ENCODE measurements around the gene ASS1. TPM values are rescaled to one million over a fixed set of nuclear protein-coding genes. Genes with fewer than 3 reads are reported as not detected.

ASS1 gene
- polyA plus RNA-seq, 2 of the 4 experiments (the other 2 are of a cell fraction): 11.3 to 32.5 TPM

GRCh38 chr9:130519927-130520326 is 75.2 kb downstream of the ASS1 start (continued):
- no peak for TF ChIP-seq E2F6 (IDR thresholded peaks at IDR 0.05; ENCODE audit: borderline replicate concordance, low read depth)
- no peak for TF ChIP-seq FOSB (CRISPR knock-in tag; IDR thresholded peaks at IDR 0.05)
- TF ChIP-seq KDM5A (IDR thresholded peaks at IDR 0.05): no peak
- TF ChIP-seq MYC (IDR thresholded peaks at IDR 0.05; ENCODE audit: borderline replicate concordance, low read length): no peak
- TF ChIP-seq CBX2 (IDR thresholded peaks at IDR 0.05; ENCODE audit: borderline replicate concordance, low read depth): no peak
- no peak for TF ChIP-seq ESRRA (IDR thresholded peaks at IDR 0.05; ENCODE audit: borderline replicate concordance, low read length)
- no peak for TF ChIP-seq RFX5 (IDR thresholded peaks at IDR 0.05)
- TF ChIP-seq NPAS2 (CRISPR knock-in tag; IDR thresholded peaks at IDR 0.05; ENCODE audit: borderline replicate concordance): no peak

GRCh38 chr9:130521715-130522114 is 77.0 kb downstream of the ASS1 start:
- FAIRE-seq: no peak
- H3K4me3 ChIP-seq: no peak overlapping the region
- TF ChIP-seq MAZ (IDR thresholded peaks at IDR 0.05; ENCODE audit: borderline replicate concordance, low read depth, low read length): no peak
- TF ChIP-seq CEBPB (IDR thresholded peaks at IDR 0.05): no peak
- TF ChIP-seq, protein P1, sequence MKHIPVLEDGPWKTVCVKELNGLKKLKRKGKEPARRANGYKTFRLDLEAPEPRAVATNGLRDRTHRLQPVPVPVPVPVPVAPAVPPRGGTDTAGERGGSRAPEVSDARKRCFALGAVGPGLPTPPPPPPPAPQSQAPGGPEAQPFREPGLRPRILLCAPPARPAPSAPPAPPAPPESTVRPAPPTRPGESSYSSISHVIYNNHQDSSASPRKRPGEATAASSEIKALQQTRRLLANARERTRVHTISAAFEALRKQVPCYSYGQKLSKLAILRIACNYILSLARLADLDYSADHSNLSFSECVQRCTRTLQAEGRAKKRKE (CRISPR knock-in tag; IDR thresholded peaks at IDR 0.05; ENCODE audit: low read depth): no peak
- no peak for TF ChIP-seq NFE2L2 (conservative IDR thresholded peaks at IDR 0.05; ENCODE audit: low read length)
- TF ChIP-seq BCL3 (IDR thresholded peaks at IDR 0.05): no peak
- TF ChIP-seq HOXB13 (CRISPR knock-in tag; IDR thresholded peaks at IDR 0.05; ENCODE audit: low read depth): no peak
- TF ChIP-seq CBX2 (IDR thresholded peaks at IDR 0.05; ENCODE audit: borderline replicate concordance, low read depth): no peak
- no peak for TF ChIP-seq ESRRA (IDR thresholded peaks at IDR 0.05; ENCODE audit: borderline replicate concordance, low read length)
- TF ChIP-seq TFCP2L1 (CRISPR knock-in tag; IDR thresholded peaks at IDR 0.05): no peak
- no peak overlapping the region for H3K4me2 ChIP-seq
- ChIA-PET CTCF (no interaction called here), POLR2A (no interaction called here)
- no peak for DNase-seq (ENCODE audit: low read depth in 1 of 2, low spot score in 1 of 2)
- no peak overlapping the region for H3K27ac ChIP-seq
- ATAC-seq: no peak
- no peaks in the 10 kb centered on the region for H3K9me3 ChIP-seq
- 76% methylated on average over 5 of the region's 5 CpGs for WGBS (ENCODE audit: missing lambda C conversion rate)
- H3K4me1 ChIP-seq: no peaks in the 10 kb centered on the region

- DNase-seq (ENCODE audit: low read depth in 1 of 2, low spot score in 1 of 2) (no peak), ATAC-seq (no peak), FAIRE-seq (no peak)
- Histone ChIP-seq H3K4me1 (no peaks in the 10 kb centered on the region), H3K4me3 (no peak overlapping the region), H3K27ac (no peak overlapping the region), H3K4me2 (no peak overlapping the region), H3K9me3 (no peaks in the 10 kb centered on the region)
- POLR2A ChIA-PET: no interaction called here
- CTCF ChIA-PET: interaction anchor here (0.9 to 1.3 kb wide), 2 partner anchors 14 to 30 kb away, joined by 3 read pairs; no protein-coding TSS in a partner anchor
- WGBS (ENCODE audit: missing lambda C conversion rate): 63% methylated on average over 7 of the region's 7 CpGs
- TF ChIP-seq CHD2 (IDR thresholded peaks at IDR 0.05; ENCODE audit: low read length, partially characterized antibody) (no peak), PBX3 (IDR thresholded peaks at IDR 0.05) (no peak), REST (IDR thresholded peaks at IDR 0.05) (no peak), FOXS1 (CRISPR knock-in tag; IDR thresholded peaks at IDR 0.05) (no peak), PHF8 (IDR thresholded peaks at IDR 0.05; ENCODE audit: borderline replicate concordance, low read depth) (no peak), BCL3 (IDR thresholded peaks at IDR 0.05) (no peak), CEBPB (IDR thresholded peaks at IDR 0.05) (no peak), EHMT2 (IDR thresholded peaks at IDR 0.05; ENCODE audit: low read depth) (no peak), KDM5A (IDR thresholded peaks at IDR 0.05) (no peak), MAFK (IDR thresholded peaks at IDR 0.05; ENCODE audit: partially characterized antibody) (no peak), USF2 (IDR thresholded peaks at IDR 0.05) (no peak)
- TF ChIP-seq, protein P1 (CRISPR knock-in tag; IDR thresholded peaks at IDR 0.05; ENCODE audit: low read depth): no peak
These were observed 77.6 kb downstream of the ASS1 start for GRCh38 chr9:130522233-130522808.

All from A549 (cell line).